ENCODE measurements around the gene NCAM1.
"Not testable (repeated sequence)": the region's sequence is repeated elsewhere in the genome, so short reads cannot be mapped to it uniquely, and the experiment has no call there.

Gene NCAM1

DNA sequence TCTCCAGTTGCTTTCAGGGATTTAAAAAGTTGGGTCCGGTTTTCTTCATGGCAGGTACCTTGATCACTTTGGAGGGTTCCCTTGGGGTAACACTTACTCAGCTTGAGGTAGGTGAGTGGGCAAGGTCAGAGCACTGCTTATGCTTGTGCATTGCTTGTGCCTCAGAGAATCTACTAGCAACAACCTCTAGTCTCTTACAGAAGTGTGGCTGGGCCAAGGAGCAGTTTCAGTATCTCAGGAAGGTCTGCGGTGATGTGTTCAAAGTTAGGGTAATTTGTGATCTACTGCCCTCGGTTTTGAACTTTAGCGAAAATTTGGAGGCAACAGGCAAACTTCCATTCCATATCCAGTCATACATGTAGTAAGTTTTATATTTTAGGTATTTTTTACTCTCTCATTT is 62.8 kb downstream of the NCAM1 start:
- DNase-seq: no peak

DNA sequence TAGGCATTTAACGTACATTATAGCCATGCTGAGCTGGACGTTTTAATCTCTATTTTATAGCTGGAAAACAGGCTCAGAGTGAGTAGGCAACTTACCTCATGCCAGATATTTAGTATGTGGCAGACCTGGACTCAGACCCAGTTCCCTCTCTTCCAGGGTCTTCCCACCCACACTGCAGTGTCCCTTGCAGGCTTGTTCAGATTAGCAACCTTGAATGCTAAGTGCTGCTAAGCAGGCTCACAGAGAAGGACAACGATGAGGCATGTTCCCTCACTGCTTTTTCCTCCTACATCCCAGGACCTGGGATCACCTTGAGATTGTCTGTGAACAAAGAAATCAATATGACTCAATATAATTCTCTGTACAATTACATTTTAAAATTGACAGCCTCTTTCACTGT is 65.6 kb downstream of the NCAM1 start:
- no peak for DNase-seq

DNA sequence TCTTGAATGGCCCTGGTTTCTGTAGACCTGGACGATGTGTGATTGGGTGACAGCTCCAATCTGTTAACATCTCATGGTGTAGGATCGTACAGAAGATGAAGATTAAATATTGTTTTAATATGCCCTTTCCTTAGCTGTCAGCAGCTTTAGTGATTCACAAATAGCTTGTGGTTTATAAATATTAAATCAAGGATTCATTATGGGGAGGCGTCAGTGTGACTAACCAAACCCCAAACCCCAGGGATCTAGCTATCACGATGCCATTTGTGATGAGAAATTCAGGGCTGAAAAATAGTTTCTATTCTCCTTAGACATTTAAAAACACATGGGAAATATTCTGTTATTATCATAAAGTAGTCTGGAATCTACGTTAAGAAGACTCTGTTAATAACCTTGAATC is 73.4 kb downstream of the NCAM1 start:
- no peak for DNase-seq

DNA sequence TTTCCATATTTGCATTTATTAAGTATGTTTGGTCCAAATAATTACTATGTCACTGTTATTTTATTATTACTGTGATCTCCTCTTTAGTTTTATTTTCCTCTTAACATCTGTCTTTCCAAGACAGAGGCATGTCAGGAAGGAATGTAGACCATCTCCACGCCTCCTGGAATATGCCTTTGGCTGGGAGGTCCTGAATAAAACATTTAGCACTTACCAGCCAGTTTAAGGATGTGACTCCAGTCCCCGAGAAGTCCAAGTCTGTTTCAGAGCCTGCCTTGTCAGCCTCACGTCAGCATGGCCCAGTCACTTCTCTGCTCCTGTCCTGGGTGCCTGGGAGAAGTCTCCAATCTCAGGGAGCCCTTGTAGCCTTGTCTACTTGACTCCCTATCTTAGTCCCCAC is 74.5 kb downstream of the NCAM1 start:
- no peak for DNase-seq

DNA sequence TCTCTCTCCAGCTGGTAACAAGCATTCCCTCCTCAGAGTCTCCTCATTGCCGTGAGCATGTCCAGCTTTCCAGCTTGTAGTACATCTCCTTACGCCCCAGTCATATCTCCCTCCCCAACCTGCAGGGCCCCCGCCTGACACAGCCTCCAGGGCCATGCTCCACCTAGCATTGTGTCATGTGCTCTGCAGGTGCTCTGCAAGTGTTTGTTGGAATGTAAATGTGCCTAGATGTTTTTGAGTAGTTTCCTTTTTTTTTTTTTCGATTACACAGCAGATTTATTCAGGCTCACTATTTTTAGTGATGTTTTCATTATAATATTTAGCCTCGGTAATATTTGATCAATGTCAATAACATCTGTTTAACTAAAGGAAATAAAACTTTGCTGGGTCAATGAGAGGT is 82.5 kb downstream of the NCAM1 start:
- no peak for DNase-seq

DNA sequence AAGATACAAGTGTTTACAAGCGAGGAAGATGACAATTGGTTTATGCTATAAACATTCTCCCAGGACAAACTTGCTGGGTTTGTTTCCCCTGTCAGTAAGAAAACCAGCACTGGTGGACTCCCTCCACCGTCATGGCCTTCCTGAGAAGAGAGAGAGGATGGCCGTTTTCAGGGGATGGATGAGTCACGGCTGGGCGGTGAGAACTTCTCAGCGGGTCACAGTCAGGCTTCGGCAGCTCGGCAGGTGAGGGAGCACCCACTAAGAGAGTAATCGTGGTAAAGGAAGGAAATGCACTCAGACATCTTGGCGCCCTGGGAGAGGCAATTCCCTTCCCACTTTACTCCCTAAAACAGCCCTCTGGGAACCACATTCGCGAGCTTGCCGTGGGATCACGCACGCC is 83.9 kb downstream of the NCAM1 start:
- no peak for DNase-seq

DNA sequence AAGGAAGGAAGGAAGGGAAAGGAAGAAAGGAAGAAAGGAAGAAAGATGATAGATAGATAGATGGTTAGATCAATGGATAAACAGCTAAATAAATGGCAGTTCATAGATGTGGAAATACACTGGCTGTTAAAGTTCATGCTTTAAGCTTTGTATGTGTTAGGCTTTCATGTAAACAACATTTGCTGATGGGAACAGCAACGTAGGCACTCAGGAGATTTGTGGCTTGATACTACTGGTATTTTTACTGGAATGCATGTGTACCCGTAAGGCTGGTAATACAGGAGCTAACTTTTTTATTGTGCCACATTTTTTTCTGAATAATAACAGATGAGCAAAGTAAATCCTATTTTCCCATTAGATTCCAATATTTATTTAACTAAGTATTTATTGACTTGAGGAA is 85.6 kb downstream of the NCAM1 start:
- DNase-seq: no peak

DNA sequence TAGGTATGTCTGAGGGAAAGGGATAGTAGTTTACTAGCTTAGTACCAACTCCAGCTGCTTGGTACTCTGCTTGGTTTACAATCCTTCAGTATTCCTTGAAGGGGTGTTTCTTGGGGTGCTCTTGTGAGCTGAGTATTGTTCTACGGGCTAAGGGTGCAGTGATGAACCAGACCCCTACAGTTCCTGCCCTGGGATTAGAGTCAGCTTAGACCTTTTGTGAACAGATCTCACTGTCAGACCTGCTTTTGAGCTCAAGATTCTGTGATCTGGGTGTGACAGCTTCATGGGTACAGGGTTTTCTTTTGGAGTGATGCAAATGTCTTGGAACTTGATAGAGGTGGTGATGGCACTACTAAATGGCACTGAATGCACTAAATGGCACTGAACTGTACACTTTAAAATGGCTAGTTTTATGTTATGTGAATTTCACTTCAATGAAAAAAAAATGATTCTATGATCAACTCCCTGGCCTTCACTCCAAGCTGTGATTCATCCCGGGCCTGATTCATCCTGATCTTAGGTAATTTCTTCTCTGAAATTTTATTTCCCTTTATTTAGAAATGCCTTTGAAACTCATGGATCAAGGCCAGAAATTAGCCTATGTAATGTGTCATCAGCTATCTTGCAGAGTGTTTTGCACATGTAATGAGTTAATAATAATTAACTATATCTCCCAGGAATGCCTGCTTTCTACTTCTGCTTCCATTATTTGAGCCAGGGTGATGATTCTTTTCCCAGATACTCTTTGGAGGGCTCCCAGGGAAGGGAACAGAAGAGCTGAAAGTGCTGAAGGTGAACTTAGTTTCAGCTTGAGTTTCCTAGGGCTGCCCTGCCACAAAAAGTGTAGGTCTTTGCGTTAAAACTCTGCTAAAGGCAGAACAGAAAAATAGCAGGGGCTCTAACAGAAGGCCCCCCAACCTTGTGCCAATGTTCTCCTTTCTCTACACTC is 87.9 kb downstream of the NCAM1 start:
- DNase-seq: no peak

DNA sequence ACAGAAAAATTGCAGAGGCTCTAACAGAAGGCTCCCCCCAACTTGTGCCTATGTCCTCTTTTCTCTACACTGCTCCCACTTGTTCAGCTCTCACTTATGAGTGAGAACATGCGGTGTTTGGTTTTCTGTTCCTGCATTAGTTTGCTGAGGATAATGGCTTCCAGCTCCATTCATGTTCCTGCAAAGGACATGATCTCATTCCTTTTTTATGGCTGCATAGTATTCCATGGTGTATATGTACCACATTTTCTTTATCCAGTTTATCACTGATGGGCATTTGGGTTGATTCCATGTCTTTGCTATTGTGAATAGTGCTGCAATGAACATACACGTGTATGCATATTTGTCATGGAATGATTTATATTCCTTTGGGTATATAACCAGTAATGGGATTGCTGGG is 91.8 kb downstream of the NCAM1 start:
- not testable (repeated sequence) for DNase-seq

DNA sequence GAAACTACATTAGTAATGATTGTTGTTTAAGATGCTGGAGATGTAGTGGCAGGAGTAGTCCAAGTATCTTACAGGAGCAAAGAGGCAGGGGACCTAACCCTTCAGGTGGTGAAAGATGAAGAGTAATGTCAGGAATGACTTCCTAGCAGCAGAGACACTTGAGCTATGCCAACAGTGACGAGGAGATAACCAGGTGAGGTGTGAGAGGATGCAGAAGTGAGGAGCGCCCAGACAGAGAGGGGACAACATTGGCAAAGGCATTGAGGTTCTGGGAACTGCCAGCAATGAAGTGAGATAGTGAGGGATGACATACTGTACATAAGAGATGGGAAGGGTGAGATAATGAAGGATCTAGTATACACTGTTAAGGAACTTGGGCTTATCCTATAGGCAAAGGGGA is 95.8 kb downstream of the NCAM1 start:
- no peak for DNase-seq

DNA sequence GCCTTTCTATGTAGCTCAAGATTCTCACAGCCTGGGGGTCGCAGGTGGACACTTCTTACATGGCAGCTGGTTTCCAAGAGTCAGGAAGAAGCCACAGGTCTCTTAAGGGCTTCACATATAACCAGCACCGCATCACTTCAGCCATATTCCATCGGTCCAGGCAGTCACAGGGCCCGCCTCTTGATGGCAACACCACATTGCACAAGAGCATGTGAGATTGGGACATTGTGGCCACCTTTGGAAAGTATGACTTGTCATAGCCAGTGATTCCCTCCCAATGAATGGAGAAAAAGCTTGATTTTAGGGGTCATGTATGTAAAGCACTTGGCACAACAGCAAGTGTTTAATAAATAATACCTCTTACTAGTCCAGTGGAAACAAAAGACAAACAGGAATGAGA is 98.3 kb downstream of the NCAM1 start:
- no peak for DNase-seq

DNA sequence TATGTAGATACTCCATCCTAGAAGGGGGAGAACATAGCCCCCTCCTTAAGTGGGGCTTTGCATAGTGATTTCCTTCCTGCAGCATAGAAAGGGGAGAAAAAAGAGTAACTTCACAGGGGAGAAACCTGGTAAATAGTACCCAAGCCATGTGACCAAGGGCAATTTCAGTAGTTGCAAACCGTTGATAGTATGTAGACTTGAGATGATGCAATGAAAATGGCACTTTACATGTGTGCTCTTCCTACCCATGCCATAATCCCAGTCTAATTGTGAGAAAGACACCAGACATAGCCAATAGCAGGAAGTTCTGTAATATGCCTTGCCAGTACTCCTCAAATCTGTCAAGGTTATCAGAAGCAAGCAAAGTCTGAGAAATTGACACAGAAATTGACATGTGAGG is 104.1 kb downstream of the NCAM1 start:
- DNase-seq: no peak

DNA sequence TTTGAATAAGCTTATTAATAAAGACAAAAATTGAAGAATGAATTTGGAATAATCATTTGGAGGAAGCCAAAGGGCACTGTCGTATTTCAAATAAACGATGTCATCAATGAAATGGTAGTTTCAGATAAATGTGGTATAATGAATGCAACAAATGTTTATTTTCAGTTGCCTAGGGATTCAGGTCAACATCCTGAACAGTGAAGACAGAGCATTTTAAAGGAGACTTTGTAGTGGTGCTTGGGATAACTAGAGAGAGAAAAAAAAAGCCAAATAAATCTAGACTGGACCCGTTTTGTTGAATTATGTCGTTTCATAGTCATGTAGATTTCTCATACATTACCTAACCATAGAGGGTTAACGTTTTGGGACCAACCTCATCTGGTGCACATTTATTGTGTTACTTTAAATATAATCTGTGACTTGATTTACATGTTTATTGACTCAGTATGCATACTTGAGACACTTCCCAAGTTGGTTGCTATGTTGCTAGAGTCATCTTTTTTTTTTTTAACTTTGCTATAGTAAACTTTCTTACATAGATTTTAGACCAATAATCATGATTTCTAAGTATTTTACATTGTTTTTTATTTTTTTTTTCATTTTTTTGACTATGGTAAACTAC is 111.1 kb downstream of the NCAM1 start:
- DNase-seq: no peak

DNA sequence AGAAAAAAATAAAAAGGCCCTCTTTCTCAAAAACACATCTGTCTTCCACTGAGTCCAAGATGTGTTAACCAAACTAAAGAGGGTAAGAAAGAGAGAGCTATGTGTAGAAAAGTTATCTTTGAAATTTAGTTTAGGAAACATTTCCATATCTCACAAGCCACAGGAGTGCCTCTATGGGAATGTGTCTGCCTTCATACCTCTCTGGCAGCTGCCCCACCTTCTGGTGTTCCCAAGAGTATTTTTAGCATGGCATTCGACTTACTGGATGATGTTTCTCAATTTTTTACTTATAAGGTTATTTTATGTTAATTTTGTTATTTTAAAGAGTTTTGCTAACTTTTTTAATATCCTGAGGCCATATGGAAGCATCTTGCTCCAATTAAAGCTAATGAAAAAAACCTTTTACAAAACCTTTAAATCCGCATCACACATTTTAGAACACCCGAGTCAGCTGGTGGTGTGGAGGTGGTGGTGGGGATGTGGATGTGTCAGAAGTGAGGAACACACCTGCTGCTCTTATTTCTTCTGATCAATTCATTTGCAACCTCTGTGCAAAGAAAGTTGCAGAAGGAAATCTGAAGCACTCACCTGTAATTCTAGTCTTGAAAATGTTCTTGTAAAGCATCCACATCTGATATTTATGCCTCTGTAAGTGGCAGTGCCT is 112.2 kb downstream of the NCAM1 start:
- no peak for DNase-seq

DNA sequence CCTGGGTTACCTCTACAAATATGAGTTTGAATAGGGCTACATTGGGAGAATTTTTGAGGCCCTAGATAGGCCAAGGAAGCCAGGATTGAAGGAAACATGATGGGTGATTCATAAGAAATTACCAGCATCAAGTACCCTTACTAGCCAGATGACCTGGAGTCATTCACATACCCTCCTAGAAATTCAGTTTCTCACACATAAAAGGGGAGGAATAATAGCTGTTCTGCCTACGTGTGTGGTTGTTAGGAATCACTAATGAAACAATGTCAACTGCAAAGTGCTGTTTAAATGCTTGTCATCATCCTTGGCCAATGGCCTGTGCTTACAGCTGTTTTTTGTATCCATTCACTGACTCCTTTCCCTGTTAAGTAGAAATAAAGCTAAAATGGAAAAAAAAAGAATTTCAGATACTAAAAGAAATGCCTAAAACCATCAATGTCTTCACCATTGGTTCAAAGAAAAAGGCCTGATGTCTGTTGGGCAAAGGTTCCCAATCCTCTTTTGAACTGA is 114.4 kb downstream of the NCAM1 start:
- DNase-seq: no peak

DNA sequence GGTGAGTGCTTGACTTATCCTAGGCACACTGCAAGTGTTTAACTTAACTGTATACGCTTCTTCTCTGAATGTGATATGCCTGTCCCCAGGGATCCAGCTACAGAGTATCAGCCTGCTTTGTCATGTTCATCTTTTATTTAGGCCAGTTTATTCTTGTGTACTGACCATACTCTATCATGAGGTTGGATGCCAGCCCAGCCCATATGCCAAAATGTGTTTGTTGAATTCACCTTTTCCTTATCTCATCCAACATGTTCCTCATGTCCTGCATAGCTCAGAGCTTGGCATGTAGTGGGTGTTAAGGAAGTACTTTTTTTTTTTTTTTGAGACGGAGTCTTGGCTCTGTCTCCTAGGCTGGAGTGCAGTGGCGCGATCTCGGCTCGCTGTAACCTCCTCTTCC is 116.2 kb downstream of the NCAM1 start:
- no peak for DNase-seq

DNA sequence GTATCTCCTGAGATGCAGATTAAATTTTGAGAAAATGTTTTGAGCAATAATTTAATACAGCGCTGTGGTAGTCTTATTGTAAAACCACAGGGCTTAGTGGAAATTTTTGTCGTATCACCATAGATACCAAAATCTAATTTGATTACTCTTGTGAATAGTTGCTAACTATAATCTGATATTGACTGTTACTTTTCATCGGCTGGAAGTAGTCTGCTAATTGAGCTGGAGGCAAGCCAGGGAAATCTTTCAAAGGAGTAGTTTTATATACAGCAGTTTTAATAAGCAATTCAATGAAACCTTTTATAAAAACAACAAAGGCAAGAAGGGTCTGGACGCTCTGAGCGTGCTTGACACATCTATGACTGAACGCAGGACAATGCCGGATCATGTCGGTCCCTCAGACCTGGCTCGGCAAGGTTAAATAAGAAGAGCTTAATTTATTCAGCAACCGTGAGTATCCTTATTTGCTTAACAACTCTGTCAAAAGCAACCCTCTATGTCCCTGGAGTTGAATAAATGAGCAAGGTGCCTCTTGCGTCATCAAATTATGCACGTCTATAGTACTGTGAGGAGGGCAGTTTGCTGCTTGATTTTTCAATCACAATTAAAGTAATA is 121.2 kb downstream of the NCAM1 start:
- DNase-seq: peak; percentile 93

DNA sequence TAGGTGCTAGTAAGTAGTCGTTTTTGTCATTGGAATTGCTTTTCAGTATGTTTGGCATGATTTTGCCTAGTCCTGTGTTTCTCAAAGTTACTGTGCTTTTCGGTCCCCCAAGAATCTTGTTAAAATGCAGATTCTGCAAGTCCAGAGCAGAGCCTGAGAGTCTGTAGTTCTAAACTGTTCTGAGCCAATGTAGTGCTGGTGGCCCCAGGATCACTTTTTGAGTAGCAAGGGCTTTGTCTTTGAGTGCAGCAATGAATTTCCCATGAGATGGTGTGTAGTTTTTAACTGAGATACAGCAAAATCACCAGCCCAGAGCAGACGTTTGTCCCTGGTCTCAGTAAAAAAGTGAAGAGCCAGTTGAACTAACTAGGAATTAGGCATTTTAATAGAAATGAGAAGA is 122.4 kb downstream of the NCAM1 start:
- no peak for DNase-seq

DNA sequence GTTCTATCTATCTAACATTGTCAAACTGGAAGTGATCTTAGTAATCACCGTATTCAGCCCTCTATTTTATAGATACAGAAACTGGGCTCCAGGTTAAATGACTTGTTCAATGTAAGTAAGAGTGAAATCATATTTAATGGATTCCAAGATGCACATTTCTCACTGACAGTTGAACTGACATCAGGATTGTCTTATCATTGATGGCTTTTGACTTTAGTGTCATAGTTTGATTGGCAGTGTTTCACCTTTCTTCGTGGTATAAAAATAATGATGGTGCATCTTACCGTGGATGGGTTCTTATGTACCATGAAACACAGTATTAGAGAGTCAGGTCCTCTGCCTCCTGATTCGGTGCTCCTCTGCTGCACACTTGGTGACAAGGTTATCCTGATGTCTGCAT is 123.1 kb downstream of the NCAM1 start:
- no peak for DNase-seq

DNA sequence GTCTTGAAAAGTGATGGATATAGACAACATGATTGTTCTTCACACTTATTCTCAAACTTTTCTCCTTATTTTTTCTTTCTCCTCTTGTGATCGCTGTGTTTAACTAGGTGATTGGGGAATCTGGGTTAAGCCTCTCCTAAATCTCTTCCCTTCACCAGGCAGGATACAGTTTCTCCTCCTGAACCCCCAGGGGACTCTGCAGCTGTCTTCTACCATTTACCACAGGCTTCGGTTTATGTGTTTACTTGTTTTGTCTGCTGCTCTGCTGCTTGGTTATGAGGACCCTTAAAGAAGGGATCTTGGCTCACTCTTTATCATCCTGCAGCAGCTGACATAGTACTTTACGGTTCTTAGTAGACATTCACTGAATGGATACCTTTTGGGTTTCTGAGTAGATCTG is 124.2 kb downstream of the NCAM1 start:
- DNase-seq: no peak

DNA sequence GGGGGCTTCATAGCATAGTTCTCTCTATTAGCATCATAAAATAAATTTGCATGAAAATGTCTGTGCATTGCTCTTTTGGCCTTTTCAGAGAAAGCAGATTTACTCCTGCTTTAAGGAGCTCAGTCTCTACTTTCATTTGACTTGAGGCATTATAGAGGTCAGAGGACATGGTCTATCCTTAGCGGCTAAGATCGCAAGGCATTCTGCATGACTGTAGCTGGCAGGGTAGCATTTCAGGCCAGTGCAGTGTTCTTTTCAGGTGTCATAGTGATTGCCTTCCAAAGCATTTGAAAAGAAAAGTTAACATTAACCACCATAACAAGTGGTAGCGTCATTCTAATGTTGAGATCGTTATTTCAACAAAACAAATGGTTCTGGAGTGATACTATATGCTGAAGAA is 126.5 kb downstream of the NCAM1 start:
- DNase-seq: no peak

DNA sequence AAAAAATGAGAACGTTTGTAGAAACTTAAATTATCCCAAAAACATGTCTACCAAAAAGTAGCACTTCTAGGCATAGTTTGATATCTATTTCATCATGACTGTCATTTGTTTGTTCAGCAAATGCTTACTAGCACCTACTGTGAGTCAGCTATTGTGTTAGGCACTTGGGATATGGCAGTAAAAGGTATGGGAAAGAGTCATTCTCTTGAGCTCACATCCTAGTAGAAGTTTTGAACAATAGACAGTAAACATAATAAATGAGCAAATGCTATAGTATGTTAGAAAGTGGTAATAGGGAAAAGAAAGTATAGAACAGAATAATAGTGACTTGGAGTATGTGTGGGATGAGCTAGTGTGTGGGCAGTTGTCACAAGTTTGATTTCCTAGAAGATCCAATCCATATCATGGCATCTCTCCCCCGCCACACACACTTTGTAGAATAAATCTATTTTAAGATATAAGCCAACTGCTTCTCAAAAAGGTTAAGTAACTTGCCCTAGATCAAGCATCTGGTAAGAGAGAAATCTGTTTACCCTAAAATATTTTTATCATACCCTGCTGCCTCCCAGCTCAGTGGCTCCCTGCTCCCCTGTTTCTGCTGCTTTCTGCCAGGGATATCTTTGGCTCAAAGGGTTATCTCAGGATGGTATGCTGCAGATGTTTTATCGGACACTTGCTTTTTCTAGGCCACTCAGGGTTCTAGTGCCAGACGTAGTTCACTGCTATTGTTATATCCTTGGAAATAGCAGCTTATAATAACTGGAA is 129.7 kb downstream of the NCAM1 start:
- no peak for DNase-seq

DNA sequence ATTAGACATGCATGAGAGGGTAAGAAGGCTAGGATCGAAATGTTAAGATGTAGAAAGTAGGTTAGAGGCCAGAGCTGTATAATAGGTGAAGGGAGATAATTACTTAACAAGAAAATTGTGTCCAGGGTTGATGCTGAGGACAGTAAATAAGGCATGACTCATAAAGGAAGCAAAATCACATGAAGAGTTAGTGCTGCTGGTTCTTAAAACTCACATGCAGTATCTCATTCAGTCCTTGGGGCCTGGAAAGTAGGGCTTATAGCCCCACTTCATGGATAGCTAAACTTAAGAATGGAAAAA is 130.2 kb downstream of the NCAM1 start:
- DNase-seq: no peak

Measured in NCI-H774 (cell line).